Activated CD4-positive, alpha-beta T cell treated with anti-CD3 and anti-CD28 coated beads, Interleukin-2, amount 50 U/mL, for 4 hours (primary cell): Measurements from ENCODE around the gene IL4I1.
A peak's percentile ranks its signal among the peaks of the same experiment; 100 is the strongest.

ENCODE experiments used
- DNase-seq, 2 experiments: peaks; one replicate each; pipeline ENCODE4 v3.0.0-alpha.2; 2020

IL4I1 gene

DNA sequence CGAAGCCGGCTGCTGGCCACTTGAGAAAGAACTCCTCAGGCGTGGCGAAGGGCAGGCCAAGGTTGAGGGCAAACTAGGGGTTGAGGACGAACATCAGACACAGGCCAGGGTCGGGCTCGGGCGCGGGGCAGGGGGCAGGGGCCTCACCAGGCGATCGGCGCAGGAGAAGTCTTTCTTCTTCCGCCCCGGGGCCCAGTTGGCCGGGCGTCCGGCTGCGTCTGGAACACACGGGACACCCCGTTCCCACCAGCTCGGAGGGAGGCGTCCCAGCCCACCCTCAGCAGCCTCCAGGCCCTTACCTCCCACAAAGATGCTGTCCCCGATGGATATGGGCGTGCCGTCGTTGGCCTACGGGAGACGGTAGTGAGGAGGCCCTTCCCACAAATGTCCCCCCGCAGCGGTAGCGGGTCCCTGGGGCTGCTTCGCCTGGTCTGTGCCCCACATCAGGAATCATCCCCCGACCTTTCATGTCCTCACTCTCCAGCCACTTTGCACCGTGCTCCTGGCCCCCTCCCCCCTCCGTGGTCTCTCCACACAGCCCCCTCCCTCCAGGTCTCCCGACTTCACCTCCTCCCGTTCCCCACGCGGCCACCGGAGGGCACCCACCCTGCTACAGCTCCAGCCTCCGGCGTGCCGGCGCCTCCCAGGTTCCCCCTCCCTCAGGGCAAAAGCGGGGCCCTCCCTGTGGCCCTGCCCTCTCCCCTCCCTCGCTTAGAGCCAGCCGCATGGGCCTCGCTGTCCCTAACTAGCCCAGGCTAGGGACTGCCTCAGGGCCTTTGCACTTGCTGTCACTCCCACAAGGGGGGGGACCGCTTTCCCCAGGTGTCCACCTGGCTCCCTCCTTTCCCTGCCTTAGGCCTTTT lies 34.1 kb downstream of the IL4I1 start:
- no peak for DNase-seq

DNA sequence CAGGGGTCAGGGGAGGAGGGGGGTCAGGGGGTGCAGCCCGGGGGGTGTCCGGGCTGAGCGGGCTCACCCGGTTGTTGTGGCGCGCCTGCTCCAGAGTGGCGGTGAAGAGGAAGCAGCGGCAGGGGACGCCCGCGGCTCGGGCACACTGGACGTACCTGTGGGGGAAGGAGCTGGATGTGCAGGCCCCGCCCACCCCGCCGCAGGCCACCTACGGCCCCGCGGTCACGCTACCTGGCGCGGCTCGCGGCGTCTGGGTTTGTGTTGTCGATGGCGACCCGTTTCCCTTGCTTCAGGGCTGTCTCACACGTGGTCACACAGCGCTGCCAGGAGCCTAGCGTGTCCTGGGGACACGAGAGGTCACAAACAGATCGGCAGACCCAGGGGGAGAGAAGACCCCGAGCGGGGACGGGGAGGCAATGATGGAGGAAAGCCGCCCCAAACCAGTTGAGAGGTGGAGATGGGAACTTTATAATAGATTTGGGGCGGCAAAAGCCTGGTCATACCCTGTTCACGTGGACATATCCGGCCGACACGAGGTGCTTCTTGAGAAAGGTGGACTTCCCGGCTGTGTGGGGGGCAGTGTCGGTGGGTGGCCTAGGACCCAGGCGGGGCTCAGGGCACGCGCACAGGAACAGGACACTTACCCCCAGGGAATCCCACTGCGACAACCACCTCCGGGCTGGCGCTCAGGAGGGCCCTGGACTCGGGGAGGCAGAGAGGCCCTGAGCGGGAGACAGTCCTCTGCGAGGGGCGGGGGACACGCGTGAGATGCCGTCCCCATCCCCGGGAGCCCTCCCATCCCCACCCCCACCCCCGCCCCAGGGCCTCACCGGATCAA lies 34.9 kb downstream of the IL4I1 start:
- no peak for DNase-seq

- DNase-seq: no peak
These were observed 35.6 kb downstream of the IL4I1 start for GRCh38 chr19:49861107-49861506.

- DNase-seq: no peak
These were observed 36.2 kb downstream of the IL4I1 start for GRCh38 chr19:49860336-49861102.

DNA sequence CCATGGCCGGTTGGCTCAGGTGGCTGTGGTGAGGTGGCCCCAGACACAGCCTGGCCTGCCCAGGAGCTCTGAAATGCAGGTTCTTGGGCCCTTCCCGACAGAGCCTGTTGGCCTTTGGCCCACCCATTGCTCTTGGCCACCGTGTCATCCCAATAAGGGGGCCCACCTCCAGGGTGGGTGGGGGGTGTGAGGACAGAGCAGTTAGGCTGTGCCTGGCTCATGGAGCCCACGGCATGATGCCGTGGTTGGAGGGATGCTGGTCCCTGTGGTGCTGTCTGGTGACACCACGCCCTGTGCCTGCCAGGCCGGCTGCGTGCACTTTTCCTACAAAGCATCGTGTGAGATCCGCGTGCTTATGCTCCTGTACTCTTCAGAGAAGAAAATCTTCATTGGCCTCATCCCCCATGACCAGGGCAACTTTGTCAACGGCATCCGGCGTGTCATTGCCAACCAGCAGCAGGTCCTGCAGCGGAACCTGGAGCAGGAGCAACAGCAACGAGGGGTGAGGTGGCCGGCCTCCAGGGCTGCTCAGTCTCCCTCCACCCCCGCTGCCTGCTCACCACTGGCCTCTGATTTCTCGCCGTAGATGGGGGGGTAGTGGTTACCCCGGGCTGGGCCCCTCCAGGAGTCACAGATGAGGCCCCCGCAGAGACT lies 36.9 kb downstream of the IL4I1 start:
- DNase-seq: no peak

DNA sequence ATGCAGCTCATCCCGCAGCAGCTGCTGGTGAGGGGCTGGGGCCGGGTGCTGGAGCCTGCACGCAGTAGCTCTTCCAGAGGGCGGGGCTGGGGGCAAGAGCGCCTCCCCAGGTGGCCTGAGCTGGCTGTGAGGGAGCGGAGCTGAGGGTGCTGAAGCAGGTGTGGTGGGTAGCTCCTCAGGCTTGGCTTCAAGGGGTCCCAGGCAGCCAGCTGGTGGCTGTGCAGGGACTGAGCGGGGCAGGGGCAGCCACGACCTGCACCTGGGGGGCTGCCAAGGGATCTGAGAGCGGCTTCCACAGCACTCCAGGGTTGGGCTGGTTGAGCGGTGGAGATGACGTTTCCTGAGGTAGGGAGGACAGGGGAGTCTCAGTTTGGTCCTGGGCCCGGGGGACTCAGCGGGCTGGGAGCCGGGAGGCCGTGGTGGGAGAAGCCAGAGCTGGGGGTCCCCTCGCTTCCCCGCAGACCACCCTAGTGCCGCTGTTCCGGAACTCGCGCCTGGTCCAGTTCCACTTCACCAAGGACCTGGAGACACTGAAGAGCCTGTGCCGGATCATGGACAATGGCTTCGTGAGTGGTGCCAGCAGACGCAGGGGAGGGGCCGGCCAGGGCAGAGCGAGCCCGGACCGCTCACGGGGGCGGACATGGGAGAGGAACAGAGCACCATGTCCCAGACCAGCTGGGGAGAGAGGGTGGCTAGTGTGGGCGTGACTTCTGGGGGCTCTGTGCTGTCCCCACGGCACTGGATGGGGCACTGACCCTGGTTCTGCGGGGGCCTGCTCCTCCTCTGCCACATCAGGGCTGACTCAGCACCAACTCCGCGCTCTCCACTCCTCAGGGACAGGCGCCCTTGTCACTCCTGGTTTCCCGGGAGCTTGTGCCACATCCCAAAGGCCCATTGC lies 38.4 kb downstream of the IL4I1 start:
- DNase-seq: no peak

GRCh38 chr19:49857838-49858087 lies 38.9 kb downstream of the IL4I1 start:
- no peak for DNase-seq

DNA sequence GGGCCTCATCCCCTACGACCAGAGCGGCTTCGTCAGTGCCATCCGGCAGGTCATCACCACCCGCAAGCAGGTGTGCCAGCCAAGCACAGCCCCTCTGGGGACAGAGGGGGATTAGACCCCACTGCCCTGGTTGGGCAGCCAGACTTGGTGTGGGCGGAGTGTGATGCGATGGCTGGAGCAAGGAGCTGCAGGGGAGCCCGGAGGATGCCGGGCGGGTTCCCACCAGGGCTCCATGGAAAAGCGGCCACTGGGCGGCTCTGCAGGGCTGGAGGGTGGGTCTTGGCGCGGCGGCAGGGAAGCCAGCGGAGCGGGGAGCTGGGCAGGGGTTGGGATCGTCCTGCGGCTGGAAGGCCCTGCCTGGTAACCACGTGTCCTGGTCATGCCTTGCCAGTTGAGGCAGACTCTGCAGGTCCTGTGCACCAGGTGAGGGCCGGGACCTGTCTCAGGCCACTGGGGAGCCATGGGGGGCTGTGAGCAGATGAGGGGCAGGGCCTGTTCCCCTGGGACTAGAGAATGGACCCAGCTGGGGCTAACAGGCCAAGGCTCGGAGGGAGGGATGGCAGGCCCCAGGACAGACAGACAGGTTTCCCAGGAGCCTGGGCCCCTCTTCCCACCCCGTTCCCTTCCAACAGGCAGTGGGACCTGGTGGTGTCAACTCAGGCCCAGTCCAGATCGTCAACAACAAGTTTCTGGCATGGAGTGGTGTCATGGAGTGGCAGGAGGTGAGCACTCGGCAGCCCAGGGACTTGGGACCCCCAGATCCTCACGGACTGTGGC lies 39.4 kb downstream of the IL4I1 start:
- no peak for DNase-seq

- DNase-seq: no peak
These were observed 40.1 kb downstream of the IL4I1 start for GRCh38 chr19:49856574-49857021.

GRCh38 chr19:49855676-49856573 lies 40.8 kb downstream of the IL4I1 start:
- no peak for DNase-seq

- DNase-seq: no peak
These were observed 41.4 kb downstream of the IL4I1 start for GRCh38 chr19:49855277-49855675.

GRCh38 chr19:49854378-49855263 lies 42.1 kb downstream of the IL4I1 start:
- DNase-seq: no peak

DNA sequence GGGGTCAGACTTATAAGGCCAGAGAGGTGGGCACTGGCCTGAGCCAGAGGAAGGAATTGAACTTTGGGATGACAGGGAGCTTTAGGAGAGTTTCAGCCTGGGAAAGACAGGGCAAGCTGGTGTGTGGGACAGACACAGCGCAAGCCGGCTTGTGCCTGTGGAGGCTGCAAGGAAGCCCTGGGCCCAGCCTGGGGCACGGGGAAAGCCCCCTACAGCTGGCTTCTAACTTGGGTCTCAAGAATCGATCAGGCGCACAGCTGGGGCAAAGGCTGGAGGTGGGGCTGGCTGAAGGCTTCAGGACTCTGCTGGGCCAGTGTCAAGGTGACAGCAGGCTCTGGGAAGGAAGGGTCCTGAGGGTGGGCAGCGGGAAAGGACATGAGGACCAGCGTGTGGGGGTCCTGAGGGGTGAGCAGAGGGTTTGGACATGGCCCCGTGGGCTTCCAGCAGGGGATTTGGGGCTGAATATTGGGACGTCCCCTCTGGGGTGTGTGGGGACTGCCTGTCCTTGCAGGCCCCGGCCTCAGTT lies 42.8 kb downstream of the IL4I1 start:
- DNase-seq: no peak

DNA sequence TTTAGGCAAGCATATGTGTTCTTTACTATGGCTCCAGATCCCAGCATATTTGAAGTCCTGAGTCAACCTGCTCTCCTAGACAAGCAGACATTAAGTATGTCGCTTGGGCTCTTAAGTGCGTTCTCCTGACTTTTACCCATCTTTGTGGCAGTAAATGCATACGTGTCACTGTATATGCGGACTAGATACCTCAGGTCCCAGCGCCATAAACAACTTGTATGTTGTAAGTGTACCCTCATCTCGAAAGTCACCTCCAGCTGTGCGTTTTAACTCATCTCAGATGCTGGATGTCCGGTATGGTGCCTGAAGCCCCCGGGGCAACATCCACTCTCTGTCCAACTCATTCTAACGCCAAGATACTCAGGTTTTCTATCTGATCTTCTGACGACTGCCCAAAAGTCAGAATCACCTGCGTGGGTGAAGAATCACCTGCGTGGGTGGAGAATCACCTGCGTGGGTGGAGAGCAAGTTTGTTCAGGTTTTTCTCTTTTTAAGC lies 44.0 kb downstream of the IL4I1 start:
- DNase-seq: no peak

GRCh38 chr19:49851456-49852259 lies 45.0 kb downstream of the IL4I1 start:
- peak; percentile 19 to 33 for DNase-seq

DNA sequence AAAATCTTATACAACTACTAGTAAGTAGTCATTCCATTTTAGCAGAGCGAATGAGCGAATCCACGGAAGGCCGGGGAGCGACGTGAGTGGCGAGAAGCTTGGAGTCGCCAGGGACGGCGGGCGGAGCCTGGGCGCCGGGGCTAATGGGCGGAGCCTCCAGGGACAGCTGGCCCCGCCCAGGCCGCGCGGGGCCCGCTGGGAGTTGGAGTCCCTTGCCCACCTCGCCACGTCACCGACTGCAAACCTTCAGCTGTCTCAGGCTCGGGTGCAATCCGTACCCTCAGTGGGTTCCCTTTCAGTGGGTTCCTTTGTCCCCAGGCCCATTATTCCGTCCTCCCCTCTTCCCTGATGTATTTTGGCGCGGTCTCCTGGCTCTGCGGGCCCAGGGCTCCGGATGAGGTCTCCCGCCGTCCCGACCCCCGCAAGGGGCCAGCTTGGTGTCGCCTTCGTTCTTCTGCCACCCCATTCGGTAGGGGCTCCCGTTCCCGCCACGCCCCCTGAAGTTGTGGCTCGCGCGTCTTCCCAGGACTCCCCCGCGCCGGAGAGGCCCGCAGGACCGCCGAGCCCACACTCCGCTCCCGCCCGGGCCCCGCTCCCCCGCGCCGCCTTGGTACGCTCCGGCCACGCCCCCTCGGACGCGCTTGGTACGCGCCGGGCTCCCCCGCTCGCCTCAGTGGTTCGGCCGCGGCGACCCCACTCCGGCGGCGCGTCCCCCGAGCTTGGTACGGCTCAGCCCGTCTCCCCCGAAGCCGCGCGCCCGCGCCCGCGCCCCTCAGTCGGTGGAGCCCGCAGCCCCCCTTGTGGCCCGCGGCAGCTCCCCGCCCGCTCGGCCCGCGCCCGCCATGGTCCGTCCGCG lies 46.0 kb downstream of the IL4I1 start, which contains the start of gene PTOV1:
Gene PTOV1, plus strand, starts transcription at position 673 of the 856 bp plus-strand sequence.
- DNase-seq: peak; percentile 80 to 81

GRCh38 chr19:49850221-49850486 lies 46.5 kb downstream of the IL4I1 start:
- DNase-seq: no peak
